ELR (cell line): ENCODE results near the gene SNX12.

ENCODE experiments used
- DNase-seq: peaks from one replicate; pipeline ENCODE4 v3.0.0-alpha.2; 2015; ENCODE audit warnings: low read depth

Gene SNX12

GRCh38 chrX:71068044-71068918 is at the start of gene SNX12:
Gene SNX12 (minus strand): TSS chrX:71068334. CDS start chrX:71068306, 28 bp downstream.
- DNase-seq, result peak; percentile 91

GRCh38 chrX:71117358-71117757 is 49.2 kb upstream of the SNX12 start:
- DNase-seq, result no peak

- DNase-seq, result no peak
These were observed 43.8 kb upstream of the SNX12 start for GRCh38 chrX:71111921-71112431.

GRCh38 chrX:71111141-71111843 is 43.2 kb upstream of the SNX12 start, which contains the start of gene IL2RG:
Gene IL2RG (minus strand): TSS chrX:71111577. CDS start chrX:71111539, 38 bp downstream.
- no peak for DNase-seq

GRCh38 chrX:71109051-71109450 is 40.9 kb upstream of the SNX12 start:
- no peak for DNase-seq

- no peak for DNase-seq
These were observed 39.7 kb upstream of the SNX12 start for GRCh38 chrX:71107762-71108360.

- DNase-seq, result no peak
These were observed 39.1 kb upstream of the SNX12 start for GRCh38 chrX:71107245-71107644.

- DNase-seq, result no peak
These were observed 38.3 kb upstream of the SNX12 start, which contains the start of gene CXorf65 for GRCh38 chrX:71106427-71106826. Gene CXorf65 (minus strand): TSS chrX:71106740. CDS start chrX:71106556, 184 bp downstream.

GRCh38 chrX:71105628-71106027 is 37.5 kb upstream of the SNX12 start:
- DNase-seq, result no peak

GRCh38 chrX:71103110-71103983 is 35.2 kb upstream of the SNX12 start:
- DNase-seq, result no peak

GRCh38 chrX:71102292-71102691 is 34.2 kb upstream of the SNX12 start:
- DNase-seq, result no peak

GRCh38 chrX:71100581-71101505 is 32.7 kb upstream of the SNX12 start:
- DNase-seq, result no peak

- DNase-seq, result no peak
These were observed 31.6 kb upstream of the SNX12 start for GRCh38 chrX:71099736-71100135.

GRCh38 chrX:71098951-71099506 is 30.9 kb upstream of the SNX12 start:
- no peak for DNase-seq

- peak; percentile 55 for DNase-seq
These were observed 30.2 kb upstream of the SNX12 start for GRCh38 chrX:71098302-71098701.

GRCh38 chrX:71096760-71097032 is 28.6 kb upstream of the SNX12 start:
- DNase-seq, result no peak

GRCh38 chrX:71095981-71096759 is 28.0 kb upstream of the SNX12 start:
- peak; percentile 49 for DNase-seq

GRCh38 chrX:71095555-71095980 is 27.4 kb upstream of the SNX12 start, which contains the start of gene FOXO4:
Gene FOXO4 (plus strand): TSS chrX:71095851. CDS start chrX:71096529, 678 bp downstream.
- peak; percentile 85 for DNase-seq

- DNase-seq, result no peak
These were observed 26.9 kb upstream of the SNX12 start for GRCh38 chrX:71095033-71095432.
